ENCODE results near the gene MMD2. TPM values are rescaled to one million over a fixed set of nuclear protein-coding genes. Genes with fewer than 3 reads are reported as not detected.
A peak's percentile ranks its signal among the peaks of the same experiment; 100 is the strongest.
"Not testable (repeated sequence)": the region's sequence is repeated elsewhere in the genome, so short reads cannot be mapped to it uniquely, and the experiment has no call there.

Gene MMD2
- total RNA-seq, 4 donors from 2014 or later = not detected

DNA sequence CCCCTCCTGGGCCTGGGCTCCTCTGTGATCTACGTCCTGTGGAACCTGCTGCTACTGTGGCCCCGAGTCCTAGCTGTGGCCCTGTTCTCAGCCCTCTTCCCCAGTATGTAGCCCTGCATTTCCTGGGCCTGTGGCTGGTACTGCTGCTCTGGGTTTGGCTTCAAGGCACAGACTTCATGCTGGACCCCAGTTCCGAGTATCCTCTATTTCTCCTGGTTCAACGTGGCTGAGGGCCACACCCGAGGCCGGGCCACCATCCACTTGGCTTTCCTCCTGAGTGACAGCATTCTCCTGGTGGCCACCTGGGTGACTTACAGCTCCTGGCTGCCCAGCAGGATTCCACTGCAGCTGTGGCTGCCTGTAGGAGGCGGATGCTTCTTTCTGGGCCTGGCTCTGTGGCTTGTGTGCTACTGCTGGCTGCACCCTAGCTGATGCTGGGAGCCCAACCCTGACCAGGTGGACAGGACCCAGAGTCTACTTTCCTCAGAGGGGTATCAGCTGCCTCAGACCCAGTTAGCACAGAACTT lies 37.8 kb upstream of the MMD2 start:
- TF ChIP-seq, protein P1, sequence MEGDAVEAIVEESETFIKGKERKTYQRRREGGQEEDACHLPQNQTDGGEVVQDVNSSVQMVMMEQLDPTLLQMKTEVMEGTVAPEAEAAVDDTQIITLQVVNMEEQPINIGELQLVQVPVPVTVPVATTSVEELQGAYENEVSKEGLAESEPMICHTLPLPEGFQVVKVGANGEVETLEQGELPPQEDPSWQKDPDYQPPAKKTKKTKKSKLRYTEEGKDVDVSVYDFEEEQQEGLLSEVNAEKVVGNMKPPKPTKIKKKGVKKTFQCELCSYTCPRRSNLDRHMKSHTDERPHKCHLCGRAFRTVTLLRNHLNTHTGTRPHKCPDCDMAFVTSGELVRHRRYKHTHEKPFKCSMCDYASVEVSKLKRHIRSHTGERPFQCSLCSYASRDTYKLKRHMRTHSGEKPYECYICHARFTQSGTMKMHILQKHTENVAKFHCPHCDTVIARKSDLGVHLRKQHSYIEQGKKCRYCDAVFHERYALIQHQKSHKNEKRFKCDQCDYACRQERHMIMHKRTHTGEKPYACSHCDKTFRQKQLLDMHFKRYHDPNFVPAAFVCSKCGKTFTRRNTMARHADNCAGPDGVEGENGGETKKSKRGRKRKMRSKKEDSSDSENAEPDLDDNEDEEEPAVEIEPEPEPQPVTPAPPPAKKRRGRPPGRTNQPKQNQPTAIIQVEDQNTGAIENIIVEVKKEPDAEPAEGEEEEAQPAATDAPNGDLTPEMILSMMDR (IDR thresholded peaks at IDR 0.05) = no peak

DNA sequence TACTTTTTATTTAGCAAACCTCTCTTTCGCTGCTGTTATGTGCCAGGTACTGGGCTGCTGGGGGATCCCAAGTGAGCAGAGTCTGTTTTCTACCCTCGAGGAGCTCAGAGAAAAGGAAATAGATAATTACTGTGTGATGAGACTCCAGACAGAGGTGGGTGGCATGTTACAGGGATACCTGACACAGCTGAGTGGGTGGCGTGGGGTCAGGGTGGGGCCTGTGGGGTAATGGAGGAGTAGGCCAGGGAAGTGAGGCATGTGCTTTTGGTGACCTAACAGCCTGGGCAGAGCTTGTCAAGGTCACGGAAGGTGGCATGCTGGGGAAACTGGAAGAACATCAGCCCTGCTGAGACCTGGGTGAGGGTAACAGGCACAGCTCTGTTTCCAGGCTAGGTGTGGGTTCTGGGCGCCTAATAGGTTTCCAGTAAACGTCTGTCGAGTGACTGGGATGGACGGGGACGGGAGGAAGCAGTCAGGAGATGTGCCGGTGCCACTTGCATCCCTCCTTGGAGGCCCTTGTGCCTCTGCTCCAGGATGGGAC lies 36.5 kb upstream of the MMD2 start:
- TF ChIP-seq, protein P1 (IDR thresholded peaks at IDR 0.05) = no peak
- no peak for ATAC-seq (ENCODE audit: low FRiP score)
- no peak for DNase-seq (ENCODE audit: low spot score)

More for the DNA sequence above, 37.8 kb upstream of the MMD2 start:
- ATAC-seq (ENCODE audit: low FRiP score) (no peak), DNase-seq (ENCODE audit: low spot score) (no peak)

DNA sequence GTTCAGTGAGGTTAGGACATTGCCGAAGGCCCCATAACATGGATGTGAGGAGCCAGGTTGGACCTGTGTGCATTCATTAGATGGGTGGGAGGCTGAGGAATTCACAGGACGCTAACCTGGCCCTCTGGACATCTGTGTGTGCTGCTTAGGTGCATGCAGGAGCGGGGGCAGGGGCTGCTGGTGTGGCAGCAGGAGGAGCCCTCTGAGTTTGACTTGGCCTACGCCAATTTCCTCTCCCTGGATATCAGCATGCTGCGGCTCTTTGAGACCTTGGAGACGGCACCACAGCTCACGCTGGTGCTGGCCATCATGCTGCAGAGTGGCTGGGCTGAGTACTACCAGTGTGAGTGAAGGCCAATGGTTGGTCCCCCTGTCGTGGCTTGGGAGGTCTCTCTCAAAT lies 34.5 kb upstream of the MMD2 start:
- TF ChIP-seq, protein P1 (IDR thresholded peaks at IDR 0.05) = no peak
- ATAC-seq (ENCODE audit: low FRiP score) (no peak), DNase-seq (ENCODE audit: low spot score) (no peak)

DNA sequence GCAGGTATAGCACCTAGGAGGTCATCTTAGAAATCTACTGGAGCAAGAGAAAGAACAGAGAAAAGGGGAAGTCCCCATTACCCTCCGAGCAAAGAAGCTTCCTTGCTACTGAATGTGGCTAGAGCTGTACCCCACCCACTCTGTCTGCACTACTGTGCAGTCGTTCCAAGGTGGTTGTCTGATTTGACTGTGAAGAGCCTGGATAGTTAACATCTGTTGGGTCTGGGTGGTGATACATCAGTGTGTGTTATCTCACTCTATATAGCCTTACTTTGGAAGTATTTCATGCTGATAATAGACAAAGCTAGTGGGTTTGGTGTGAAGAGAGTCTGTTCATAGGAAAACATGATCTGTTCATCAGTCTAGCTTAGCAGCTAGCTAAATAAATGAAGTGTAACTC lies 23.8 kb upstream of the MMD2 start:
- not testable (repeated sequence) for DNase-seq (ENCODE audit: low spot score); ATAC-seq (ENCODE audit: low FRiP score)

DNA sequence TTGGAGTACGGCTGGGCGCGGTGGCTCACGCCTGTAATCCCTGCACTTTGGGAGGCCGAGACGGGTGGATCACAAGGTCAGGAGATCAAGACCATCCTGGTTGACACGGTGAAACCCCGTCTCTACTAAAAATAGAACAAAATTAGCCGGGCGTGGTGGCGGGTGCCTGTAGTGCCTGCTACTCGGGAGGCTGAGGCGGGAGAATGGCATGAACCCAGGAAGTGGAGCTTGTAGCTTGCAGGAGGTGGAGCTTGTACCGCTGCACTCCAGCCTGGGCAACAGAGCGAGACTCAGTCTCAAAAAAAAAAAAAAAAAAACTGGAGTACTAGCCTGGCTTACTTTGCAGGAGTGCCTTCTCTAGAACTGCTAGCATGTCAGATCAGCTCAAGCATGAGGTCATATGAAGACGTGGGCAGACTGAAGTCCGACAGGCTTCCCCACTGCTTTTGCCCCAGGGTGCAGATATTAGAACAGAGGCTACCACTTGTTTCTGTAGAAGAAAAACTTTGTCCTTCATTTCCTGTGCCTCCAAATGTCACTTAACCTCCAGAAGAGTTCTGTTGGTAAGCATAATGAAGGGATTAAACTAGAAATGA lies 22.4 kb upstream of the MMD2 start:
- not testable (repeated sequence) for DNase-seq (ENCODE audit: low spot score); ATAC-seq (ENCODE audit: low FRiP score)

DNA sequence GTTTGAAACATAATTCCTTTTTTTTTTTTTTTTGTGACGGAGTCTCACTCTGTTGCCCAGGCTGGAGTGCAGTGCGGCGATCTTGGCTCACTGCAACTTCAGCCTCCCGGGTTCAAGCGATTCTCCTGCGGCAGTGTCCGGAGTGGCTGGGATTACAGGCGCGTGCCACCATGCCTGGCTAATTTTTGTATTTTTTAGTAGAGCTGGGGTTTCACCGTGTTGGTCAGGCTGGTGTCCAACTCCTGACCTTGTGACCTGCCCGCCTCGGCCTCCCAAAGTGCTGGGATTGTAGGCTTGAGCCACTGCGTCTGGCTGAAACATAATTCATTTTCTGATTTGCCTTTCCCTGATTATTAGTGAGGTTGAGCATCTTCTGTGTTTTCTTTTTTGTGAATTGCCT lies 16.6 kb upstream of the MMD2 start:
- DNase-seq (ENCODE audit: low spot score); ATAC-seq (ENCODE audit: low FRiP score): not testable (repeated sequence)

DNA sequence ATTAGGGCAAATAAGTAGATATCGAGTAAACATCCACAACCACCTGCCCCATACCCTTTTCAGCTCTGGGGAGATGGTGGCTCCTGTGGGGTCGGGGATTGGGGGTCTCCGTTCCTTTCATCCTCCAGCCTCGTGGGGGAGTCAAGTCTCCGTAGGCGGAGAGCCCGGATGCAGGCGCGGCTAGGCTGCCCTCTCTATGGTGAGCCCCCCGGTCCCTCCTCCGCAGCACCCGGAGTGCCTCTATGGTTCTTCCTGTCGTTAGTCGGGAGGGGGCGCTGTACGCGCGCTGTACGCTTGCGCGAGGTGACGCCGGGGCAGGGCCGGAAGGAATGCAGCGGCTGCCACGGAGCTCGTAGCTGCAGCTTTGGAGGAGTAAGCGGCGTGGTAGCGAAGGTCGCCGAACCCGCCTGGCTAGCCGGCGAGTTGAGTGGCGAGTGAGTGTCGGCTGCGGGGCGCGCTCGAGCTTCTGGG lies 14.8 kb upstream of the MMD2 start:
- TF ChIP-seq, protein P1 (IDR thresholded peaks at IDR 0.05) = peak in 1 of 3 donors; percentile 66
- ATAC-seq (ENCODE audit: low FRiP score) (peak; percentile 97), DNase-seq (ENCODE audit: low spot score) (peak; percentile 69)

DNA sequence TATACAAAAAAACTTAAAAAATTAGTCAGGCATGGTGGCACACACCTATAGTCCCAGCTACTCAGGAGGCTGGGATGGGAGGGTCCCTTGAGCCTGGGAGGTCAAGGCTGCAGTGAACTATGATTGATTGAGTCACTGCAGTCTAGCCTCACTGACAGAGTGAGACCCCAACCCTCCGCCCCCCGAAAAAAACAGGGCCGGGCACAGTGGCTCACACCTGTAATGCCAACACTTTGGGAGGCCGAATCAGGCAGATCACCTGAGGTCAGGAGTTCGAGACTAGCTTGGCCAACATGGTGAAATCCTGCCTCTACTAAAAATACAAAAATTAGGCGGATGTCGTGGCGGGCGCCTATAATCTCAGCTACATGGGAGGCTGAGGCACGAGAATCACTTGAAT lies 13.5 kb upstream of the MMD2 start:
- ATAC-seq (ENCODE audit: low FRiP score); DNase-seq (ENCODE audit: low spot score): not testable (repeated sequence)

DNA sequence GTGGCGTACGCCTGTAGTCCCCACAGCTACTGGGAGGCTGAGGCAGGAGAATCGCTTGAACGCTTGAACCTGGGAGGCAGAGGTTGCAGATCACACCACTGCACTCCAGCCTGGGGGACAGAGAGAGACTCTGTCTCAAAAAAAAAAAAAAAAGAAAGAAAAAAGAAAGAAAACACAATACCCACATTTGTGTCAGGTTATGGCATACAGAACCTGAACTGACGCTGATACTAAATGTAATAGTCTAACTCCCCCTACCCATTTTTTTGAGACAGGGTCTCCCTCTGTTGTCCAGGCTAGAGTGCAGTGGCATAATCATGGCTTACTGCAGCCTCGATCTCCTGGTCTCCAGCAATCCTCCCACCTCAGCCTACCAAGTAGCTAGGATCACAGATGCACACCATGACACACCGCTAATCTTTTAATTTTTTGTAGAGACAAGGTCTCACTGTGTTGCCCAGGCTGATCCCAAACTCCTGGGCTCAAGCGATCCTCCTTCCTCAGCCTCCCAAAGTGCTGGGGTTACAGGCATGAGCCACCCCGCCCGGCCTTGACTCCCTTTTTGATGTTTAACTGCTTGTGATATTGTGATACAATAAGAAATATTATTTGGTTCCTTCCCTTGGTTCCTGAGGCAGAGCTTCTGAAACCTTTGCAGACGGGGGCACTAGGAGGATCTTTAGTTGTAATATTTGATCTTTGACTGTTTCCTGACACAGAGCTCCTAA lies 6.5 kb upstream of the MMD2 start:
- ATAC-seq (ENCODE audit: low FRiP score) = no peak
- no peak for DNase-seq (ENCODE audit: low spot score)
- TF ChIP-seq, protein P1 (IDR thresholded peaks at IDR 0.05) = no peak
